ENCODE results near the gene B3GALNT2.
"Not testable (repeated sequence)": the region's sequence is repeated elsewhere in the genome, so short reads cannot be mapped to it uniquely, and the experiment has no call there.

B3GALNT2 gene

DNA sequence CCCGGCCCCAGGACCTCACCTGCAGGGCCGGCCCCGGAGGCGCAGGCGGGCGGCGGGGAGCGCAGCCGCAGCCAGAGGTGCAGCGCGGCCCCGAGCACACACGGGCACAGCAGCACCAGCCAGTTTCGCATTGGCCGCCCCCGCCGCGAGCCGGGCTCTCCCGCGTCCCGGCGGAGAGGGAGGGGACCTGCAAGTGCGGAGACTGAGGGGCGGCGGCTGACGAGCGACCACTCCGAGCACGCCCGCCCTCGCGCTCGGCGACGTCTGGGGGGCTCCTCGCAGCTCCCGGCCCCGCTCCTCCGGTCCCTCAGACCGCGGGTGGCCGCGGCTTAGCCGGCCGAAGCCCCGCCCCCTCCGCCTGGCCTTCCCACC is at the start of gene B3GALNT2:
Gene B3GALNT2, minus strand, starts transcription at position 331 of the 372 bp plus-strand sequence. Its CDS starts 200 bp downstream, at position 131.
- peak in 2 of 58 donors; percentile 61 to 70 for DNase-seq

GRCh38 chr1:235553112-235553551 is 48.9 kb upstream of the B3GALNT2 start:
- DNase-seq = no peak

GRCh38 chr1:235552146-235552716 is 48.0 kb upstream of the B3GALNT2 start:
- no peak for DNase-seq

DNA sequence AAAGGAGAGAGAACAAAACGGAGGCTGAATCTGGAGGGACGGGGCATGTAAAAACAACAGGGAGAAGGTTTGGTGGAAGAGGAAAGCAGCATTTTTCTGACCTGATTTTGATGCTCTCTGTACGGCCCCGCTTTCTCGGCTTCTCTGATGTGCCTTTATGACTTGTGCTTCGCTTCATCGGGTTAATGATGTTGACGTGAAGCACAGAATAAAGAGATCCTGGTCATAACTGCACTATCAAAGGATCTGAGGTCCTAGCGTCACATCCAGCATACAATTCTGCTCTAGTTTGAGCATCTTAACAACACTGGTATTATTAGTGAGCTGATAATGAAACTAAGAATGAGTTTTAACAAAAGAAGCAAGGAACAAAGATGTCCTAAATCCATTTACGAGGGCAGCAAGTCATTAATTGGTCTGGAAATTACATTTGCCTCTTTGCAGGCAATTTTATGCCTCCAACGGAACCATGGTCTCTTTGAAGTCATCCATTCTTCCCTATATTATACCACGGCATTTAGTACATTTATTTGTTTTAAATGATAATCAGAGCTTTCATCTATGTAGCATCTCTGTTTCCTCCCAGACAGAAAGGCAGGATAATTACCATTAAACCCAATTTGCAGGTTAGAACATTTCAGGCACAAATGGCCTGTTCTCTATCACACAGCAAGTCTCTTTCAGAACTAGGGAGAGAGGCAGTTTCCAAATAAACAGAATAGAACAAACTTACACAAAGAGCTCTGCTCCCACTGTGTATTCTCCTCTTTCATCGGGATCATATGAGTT is 45.3 kb upstream of the B3GALNT2 start:
- no peak for DNase-seq

DNA sequence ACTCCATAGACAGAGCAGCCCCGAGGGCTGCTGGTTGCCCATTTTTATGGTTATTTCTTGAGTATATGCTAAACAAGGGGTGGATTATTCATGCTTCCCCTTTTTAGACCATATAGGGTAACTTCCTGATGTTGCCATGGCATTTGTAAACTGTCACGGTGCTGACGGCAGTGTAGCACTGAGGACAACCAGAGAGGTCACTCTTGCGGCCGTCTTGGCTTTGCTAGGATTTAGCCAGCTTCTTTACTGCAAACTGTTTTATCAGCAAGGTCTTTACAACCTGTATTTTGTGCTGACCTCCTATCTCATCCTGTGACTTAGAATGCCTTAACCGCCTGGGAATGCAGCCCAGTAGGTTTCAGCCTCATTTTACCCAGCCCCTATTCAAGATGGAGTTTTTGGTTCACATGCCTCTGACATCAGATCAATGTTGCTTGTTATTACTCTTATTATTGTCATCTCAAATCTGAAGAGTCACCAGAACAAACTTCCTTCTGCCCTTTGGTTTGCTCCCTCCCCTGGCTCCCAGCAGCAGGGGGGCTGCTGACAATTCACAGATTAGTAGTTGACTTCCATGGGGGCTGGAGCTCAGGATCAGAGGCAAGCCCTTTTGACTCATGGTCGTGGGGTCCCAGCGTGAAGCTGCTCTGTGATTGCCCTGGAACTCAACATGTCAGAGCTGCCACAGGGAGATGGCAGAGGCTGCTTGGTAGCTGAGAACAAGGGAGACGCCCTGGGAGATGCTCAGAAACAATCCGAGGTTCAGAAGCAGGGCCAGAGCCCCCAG is 42.3 kb upstream of the B3GALNT2 start:
- not testable (repeated sequence) for DNase-seq

- DNase-seq = no peak
These were observed 41.2 kb upstream of the B3GALNT2 start for GRCh38 chr1:235545292-235545930.

DNA sequence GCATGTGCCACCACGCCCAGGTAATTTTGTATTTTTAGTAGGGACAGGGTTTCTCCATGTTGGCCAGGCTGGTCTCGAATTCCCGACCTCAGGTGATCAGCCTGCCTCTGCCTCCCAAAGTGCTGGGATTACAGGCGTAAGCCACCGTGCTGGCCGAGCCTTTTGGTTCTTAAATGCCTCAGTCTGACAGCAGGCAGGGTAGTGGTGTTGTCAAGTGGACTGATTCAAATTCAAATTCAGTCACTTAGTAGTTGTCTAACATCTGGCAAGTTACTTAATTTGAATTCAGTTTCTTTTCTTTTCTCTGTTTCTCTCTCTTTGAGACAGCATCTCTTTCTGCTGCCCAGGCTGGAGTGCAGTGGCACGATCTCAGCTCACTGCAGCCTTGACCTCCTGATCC is 38.6 kb upstream of the B3GALNT2 start:
- not testable (repeated sequence) for DNase-seq

- DNase-seq = no peak
These were observed 29.4 kb upstream of the B3GALNT2 start for GRCh38 chr1:235533476-235534168.

- DNase-seq = no peak
These were observed 28.1 kb upstream of the B3GALNT2 start for GRCh38 chr1:235532360-235532759.

- no peak for DNase-seq
These were observed 23.1 kb upstream of the B3GALNT2 start for GRCh38 chr1:235527196-235527814.

- DNase-seq = peak in 2 of 58 donors; percentile 1 to 2
These were observed 21.1 kb upstream of the B3GALNT2 start for GRCh38 chr1:235525314-235525713.

DNA sequence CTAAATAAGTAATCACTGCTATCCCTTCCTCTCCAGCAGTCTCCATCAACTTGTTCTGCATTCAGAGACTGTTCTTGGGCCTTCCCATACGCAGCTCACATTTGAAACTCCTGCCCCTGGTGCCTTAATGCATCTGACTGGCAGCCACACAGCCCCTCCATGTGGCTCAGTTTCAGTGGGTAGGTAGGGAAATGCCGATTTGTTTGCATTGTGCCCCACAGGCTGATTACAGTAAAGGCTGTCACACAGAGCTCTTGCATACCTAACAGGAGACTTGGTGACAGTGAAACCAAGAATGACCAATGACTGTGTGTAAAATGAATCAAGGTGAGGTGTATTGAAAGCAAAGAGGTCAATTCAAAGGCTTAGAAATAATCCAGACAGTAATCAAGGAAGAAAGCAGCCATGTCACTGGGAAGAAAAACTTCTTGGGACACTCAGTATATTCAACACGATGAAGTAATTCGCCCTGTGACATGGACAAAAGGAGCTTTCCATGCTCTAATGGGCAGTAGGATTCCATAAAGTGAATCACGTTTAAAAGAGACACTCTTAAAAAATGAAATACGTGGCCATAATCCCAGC is 12.7 kb upstream of the B3GALNT2 start:
- no peak for DNase-seq

GRCh38 chr1:235515844-235516512 is 11.7 kb upstream of the B3GALNT2 start:
- no peak for DNase-seq

GRCh38 chr1:235513495-235514366 is 9.5 kb upstream of the B3GALNT2 start:
- peak in 12 of 58 donors; percentile 0 to 45 (median 8) for DNase-seq

DNA sequence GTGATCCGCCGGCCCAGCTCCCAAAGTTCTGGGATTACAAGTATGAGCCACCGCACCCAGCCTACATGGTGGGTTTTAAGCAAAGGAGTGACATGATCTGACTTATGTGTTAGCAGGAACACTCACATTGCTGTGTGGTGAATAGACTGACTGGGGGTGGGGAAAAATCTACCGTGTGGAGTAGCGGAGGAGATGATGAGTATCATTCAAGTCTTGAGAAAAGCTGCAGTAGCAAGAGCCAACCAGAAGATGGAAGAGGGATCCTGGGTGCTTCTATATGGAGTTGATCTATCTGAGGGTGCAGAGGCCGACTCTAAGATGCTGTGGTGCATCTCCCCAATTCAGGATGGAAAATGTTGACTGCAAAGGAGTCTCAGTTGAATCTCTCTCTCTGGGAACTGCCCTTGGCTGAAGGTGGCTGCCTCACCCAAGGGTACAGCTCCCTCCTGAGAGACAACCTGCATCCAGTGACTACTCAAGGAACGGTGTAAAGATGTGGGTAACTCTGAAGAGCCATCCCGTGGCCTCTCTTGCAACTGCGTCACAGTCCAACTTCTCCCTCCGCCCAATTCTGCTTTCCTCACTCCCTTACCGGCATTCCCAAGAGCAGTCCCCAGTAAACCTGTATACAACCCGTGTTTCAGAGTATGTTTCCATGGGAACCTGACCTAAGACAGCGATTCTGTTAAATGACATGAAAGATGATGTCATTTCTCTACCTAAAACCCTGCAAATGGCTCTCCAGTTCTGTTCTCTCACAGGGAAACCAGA is 7.4 kb upstream of the B3GALNT2 start:
- DNase-seq = no peak

GRCh38 chr1:235510823-235511222 is 6.6 kb upstream of the B3GALNT2 start:
- no peak for DNase-seq

- DNase-seq = no peak
These were observed 3.4 kb upstream of the B3GALNT2 start for GRCh38 chr1:235507623-235508022.

Data from anterior cingulate cortex (tissue), 58 donors.